ENCODE results near the gene GALE. TPM values are rescaled to one million over a fixed set of nuclear protein-coding genes. Genes with fewer than 3 reads are reported as not detected.

The GALE gene
- total RNA-seq, 1 donor from 2014 or later: 49.9 TPM

DNA sequence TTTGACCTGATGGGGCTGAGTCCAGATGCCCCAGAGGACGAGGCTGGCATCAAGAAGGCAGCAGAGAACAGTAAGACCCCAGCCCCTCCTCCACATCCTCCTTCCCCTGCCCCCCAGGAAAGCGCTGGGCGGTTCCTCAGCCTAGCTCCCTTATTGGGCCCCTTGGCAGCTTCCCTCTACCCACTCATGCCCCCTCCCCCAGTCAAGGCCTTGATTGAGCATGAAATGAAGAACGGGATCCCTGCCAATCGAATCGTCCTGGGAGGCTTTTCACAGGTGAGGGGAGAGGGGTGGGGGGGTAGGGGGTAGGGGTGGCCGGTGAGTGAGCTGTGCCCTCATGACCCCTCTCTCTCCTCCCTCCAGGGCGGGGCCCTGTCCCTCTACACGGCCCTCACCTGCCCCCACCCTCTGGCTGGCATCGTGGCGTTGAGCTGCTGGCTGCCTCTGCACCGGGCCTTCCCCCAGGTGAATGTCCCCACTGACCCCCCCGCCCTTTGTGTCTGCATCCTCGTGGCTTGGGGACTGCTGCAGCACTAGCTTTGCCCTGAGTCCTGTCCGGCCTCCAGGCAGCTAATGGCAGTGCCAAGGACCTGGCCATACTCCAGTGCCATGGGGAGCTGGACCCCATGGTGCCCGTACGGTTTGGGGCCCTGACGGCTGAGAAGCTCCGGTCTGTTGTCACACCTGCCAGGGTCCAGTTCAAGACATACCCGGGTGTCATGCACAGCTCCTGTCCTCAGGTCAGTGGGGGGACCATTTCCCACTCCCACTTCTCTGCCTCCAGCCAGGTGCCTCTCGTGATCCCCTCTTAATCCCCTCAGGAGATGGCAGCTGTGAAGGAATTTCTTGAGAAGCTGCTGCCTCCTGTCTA lies 6.5 kb downstream of the GALE start:
- Mint-ChIP-seq H3K27ac (no peak overlapping the region), H3K4me3 (ENCODE audit: low read depth) (no peak overlapping the region), H3K9me3 (ENCODE audit: low read depth) (no peaks in the 10 kb centered on the region), H3K4me1 (ENCODE audit: low read depth) (peaks cover 14% of the 10 kb centered on the region), H3K27me3 (no peaks in the 10 kb centered on the region), H3K36me3 (ENCODE audit: insufficient read depth) (peaks cover 6% of the 10 kb centered on the region)
- TF ChIP-seq, protein P1, sequence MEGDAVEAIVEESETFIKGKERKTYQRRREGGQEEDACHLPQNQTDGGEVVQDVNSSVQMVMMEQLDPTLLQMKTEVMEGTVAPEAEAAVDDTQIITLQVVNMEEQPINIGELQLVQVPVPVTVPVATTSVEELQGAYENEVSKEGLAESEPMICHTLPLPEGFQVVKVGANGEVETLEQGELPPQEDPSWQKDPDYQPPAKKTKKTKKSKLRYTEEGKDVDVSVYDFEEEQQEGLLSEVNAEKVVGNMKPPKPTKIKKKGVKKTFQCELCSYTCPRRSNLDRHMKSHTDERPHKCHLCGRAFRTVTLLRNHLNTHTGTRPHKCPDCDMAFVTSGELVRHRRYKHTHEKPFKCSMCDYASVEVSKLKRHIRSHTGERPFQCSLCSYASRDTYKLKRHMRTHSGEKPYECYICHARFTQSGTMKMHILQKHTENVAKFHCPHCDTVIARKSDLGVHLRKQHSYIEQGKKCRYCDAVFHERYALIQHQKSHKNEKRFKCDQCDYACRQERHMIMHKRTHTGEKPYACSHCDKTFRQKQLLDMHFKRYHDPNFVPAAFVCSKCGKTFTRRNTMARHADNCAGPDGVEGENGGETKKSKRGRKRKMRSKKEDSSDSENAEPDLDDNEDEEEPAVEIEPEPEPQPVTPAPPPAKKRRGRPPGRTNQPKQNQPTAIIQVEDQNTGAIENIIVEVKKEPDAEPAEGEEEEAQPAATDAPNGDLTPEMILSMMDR (IDR thresholded peaks at IDR 0.05; ENCODE audit: unreplicated experiment): no peak
- DNase-seq (ENCODE audit: low spot score, unreplicated experiment): no peak

- Mint-ChIP-seq H3K9me3 (ENCODE audit: low read depth) (no peaks in the 10 kb centered on the region), H3K4me3 (ENCODE audit: low read depth) (peak overlapping the region; percentile 26), H3K27ac (peak overlapping the region; percentile 59), H3K27me3 (no peaks in the 10 kb centered on the region), H3K4me1 (ENCODE audit: low read depth) (peaks cover 11% of the 10 kb centered on the region), H3K36me3 (ENCODE audit: insufficient read depth) (peaks cover 6% of the 10 kb centered on the region)
- TF ChIP-seq, protein P1 (IDR thresholded peaks at IDR 0.05; ENCODE audit: unreplicated experiment): no peak
- no peak for DNase-seq (ENCODE audit: low spot score, unreplicated experiment)
These were observed 7.4 kb downstream of the GALE start for GRCh38 chr1:23793018-23793781.

DNA sequence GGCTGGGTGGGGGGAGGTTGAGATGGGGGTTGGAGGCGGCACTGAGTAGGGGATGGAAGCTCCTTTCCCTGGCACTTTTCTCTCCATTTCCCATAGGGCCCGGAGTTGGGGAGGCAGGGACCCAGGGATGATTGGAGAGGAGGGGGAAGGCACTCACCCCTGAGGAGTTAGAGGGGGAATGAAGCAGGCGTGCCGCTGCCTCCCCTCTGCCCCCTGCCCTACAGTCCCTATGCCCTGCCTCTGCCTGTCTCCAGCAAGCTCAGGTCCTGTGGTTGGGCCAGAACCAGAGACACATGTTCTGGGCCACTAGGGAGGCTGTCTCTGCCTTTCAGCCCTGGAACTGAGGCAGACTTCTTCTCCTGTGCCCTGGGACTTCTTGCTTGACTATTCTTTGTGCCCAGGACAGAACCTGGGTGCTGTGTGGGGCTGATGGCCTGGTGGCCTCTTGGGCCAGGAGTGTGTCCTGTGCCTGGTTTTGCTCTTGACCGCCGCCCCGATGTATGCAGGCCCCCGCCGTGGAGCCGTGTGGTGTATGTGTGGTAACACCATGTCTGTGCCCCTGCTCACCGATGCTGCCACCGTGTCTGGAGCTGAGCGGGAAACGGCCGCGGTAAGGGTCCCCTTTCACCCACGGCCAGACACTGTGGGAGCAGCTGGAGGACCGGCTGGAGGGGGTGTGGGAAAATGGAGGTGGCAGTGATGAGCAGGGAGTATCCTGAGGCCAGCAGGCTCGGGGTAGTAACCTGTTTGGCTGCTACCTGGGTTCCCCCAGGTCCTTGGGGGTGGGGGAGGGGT lies 8.2 kb downstream of the GALE start:
- Mint-ChIP-seq H3K27me3 (no peaks in the 10 kb centered on the region), H3K4me3 (ENCODE audit: low read depth) (peak overlapping the region; percentile 100), H3K27ac (peak overlapping the region; percentile 93), H3K36me3 (ENCODE audit: insufficient read depth) (peaks cover 10% of the 10 kb centered on the region), H3K9me3 (ENCODE audit: low read depth) (no peaks in the 10 kb centered on the region), H3K4me1 (ENCODE audit: low read depth) (peaks cover 11% of the 10 kb centered on the region)
- DNase-seq (ENCODE audit: low spot score, unreplicated experiment): no peak
- TF ChIP-seq, protein P1 (IDR thresholded peaks at IDR 0.05; ENCODE audit: unreplicated experiment): no peak

GRCh38 chr1:23791516-23792047 lies 9.0 kb downstream of the GALE start:
- peaks cover 16% of the 10 kb centered on the region for H3K36me3 Mint-ChIP-seq (ENCODE audit: insufficient read depth)
- no peaks in the 10 kb centered on the region for H3K9me3 Mint-ChIP-seq (ENCODE audit: low read depth)
- DNase-seq (ENCODE audit: low spot score, unreplicated experiment): no peak
- TF ChIP-seq, protein P1 (IDR thresholded peaks at IDR 0.05; ENCODE audit: unreplicated experiment): no peak
- H3K27ac Mint-ChIP-seq: peak overlapping the region; percentile 93
- peak overlapping the region; percentile 100 for H3K4me3 Mint-ChIP-seq (ENCODE audit: low read depth)
- peaks cover 11% of the 10 kb centered on the region for H3K4me1 Mint-ChIP-seq (ENCODE audit: low read depth)
- no peaks in the 10 kb centered on the region for H3K27me3 Mint-ChIP-seq
